Spleen (tissue), 11 donors: Measurements from ENCODE around the gene LTB. TPM values are rescaled to one million over a fixed set of nuclear protein-coding genes. Genes with fewer than 3 reads are reported as not detected.

ENCODE experiments used
- DNase-seq: peaks from one replicate; pipeline ENCODE4 v3.0.0-alpha.2; 2020
- H3K27ac ChIP-seq, 8 donors: fragments of 200-600 bp; sonication (generic) in 7 of 8; 1 replicate in 4 of 8; 2 replicates in 4 of 8; pipeline versions ENCODE4 v1.5.0 to v1.8.0; 2016 to 2021; ENCODE audit warnings: inconsistent platforms in 4 of 8, mild to moderate bottlenecking in 4 of 8, moderate library complexity in 1 of 8
- H3K27me3 ChIP-seq, 7 donors: fragments of 200-600 bp; sonication (generic) in 6 of 7; replicated peaks in 1 of 7; 1 replicate in 4 of 7; 2 replicates in 3 of 7; pipeline versions ENCODE4 v1.5.0 to v1.8.0; 2016 to 2021; ENCODE audit warnings: inconsistent platforms in 3 of 7, mild to moderate bottlenecking in 1 of 7
- H3K36me3 ChIP-seq, 6 donors: fragments of 200-600 bp; sonication (generic) in 5 of 6; 1 replicate in 4 of 6; 2 replicates in 2 of 6; pipeline versions ENCODE4 v1.5.0 to v1.8.0; 2016 to 2021; ENCODE audit warnings: inconsistent platforms in 2 of 6
- H3K4me1 ChIP-seq, 6 donors: fragments of 200-600 bp; sonication (generic) in 5 of 6; 1 replicate in 3 of 6; 2 replicates in 3 of 6; pipeline versions ENCODE4 v1.5.0 to v1.8.0; 2016 to 2021; ENCODE audit warnings: inconsistent platforms in 3 of 6
- H3K4me3 ChIP-seq, 8 donors: fragments of 200-600 bp; sonication (generic) in 7 of 8; 1 replicate in 4 of 8; 2 replicates in 4 of 8; pipeline versions ENCODE4 v1.5.0 to v1.8.0; 2016 to 2021; ENCODE audit warnings: inconsistent platforms in 4 of 8, mild to moderate bottlenecking in 4 of 8, moderate library complexity in 2 of 8
- H3K9me3 ChIP-seq, 8 donors: fragments of 200-600 bp; sonication (generic) in 7 of 8; 1 replicate in 4 of 8; 2 replicates in 4 of 8; pipeline versions ENCODE4 v1.5.0 to v1.8.0; 2016 to 2021; ENCODE audit warnings: inconsistent platforms in 4 of 8
- CTCF ChIP-seq, 11 experiments: fragments of 200-600 bp in 7 of 11; fragments of 450-650 bp in 4 of 11; sonication (generic) in 4 of 11; IDR thresholded peaks in 8 of 11; conservative IDR thresholded peaks in 3 of 11; 1 replicate in 7 of 11; 2 replicates in 4 of 11; pipeline versions ENCODE4 v1.4.0 to v1.8.0; 2016 to 2021; ENCODE audit warnings: antibody characterized with exemption in 11 of 11, inconsistent platforms in 4 of 11, mild to moderate bottlenecking in 1 of 11
- POLR2A ChIP-seq, 3 donors: fragments of 450-650 bp; IDR thresholded peaks; one replicate each; pipeline ENCODE4 v1.5.1; 2017; ENCODE audit warnings: antibody characterized with exemption in 3 of 3, mild to moderate bottlenecking in 1 of 3
- POLR2AphosphoS5 ChIP-seq, 3 donors: sonication (generic); formaldehyde crosslinking; IDR thresholded peaks; one replicate each; pipeline ENCODE4 v1.5.1; 2017; ENCODE audit warnings: antibody characterized with exemption in 3 of 3
- WGBS, 5 donors: extraction: QIAGEN DNeasy Blood & Tissue Kit in 3 of 5; methylation state at CpG; one replicate each; pipeline versions ENCODE4 v1.1.5 to v1.1.7; 2013 to 2018; 5-methylcytosine and 5-hydroxymethylcytosine counted together
- intact Hi-C: fragments of 100-400 bp; cut with DNase I; formaldehyde crosslinking; loops from one replicate; pipeline ENCODE4 v1.15.0; 2023; ENCODE audit warnings: low total_unique reads
- polyA plus RNA-seq, 3 donors: library from polyadenylated mRNA; stranded (reverse); fragments of 200-250 nt; gene quantifications; one replicate each; pipeline ENCODE4 v1.2.1, GENCODE V29; 2013
- total RNA-seq, 7 donors: library from RNA; depleted of rRNA in 3 of 7; stranded (reverse); fragments of >200 nt in 3 of 7; fragmentation: NEBNext Ultra II Directional in 4 of 7; extraction: Animal tissue kit (Norgen Biotek cat#: 25700) in 4 of 7; gene quantifications; one replicate each; pipeline versions ENCODE4 v1.1.0 to v1.2.1, GENCODE V29; 2016 to 2021
- donor health status: healthy with polysubstance abuse.
- donor health status: DM: no; HTN: no; CAD: no; lungs with moderate emphysema.
- donor health status: DM: no; HTN: no; CAD: no.
- donor health status: Bipolar disorder and iron deficiency.
- donor health status: healthy.
- donor health status: DM: no; HTN: no; CAD: no.
- donor health status: DM: yes; HTN: yes; CAD: no.

LTB gene
- total and polyA plus RNA-seq, 10 donors = 83.0 to 1,256 (median 226) TPM

GRCh38 chr6:31578184-31579118 lies 3.8 kb downstream of the LTB start:
- no peaks in the 10 kb centered on the region for H3K9me3 ChIP-seq
- peaks cover 0 to 22% (median 1%) of the 10 kb centered on the region in 6 donors for H3K36me3 ChIP-seq
- peak; percentile 32 for DNase-seq
- H3K27ac ChIP-seq = peak overlapping the region in 6 of 8 donors; percentile 82 to 98 (median 96)
- H3K27me3 ChIP-seq = no peaks in the 10 kb centered on the region
- intact Hi-C loops = no loop called here
- TF ChIP-seq POLR2AphosphoS5 (IDR thresholded peaks at IDR 0.05) = no peak
- no peak for TF ChIP-seq CTCF (IDR thresholded peaks at IDR 0.05 in 8 of 11, conservative IDR thresholded peaks at IDR 0.05 in 3 of 11)
- TF ChIP-seq POLR2A (IDR thresholded peaks at IDR 0.05) = no peak
- peak overlapping the region in 7 of 8 donors; percentile 58 to 97 (median 65) for H3K4me3 ChIP-seq
- WGBS, 5 donors = 65 to 90% (median 86%) methylated on average over 12 of the region's 12 CpGs
- peaks cover 45 to 94% (median 85%) of the 10 kb centered on the region in 6 donors for H3K4me1 ChIP-seq

- WGBS, 5 donors = 75 to 86% (median 84%) methylated on average over 3 of the region's 3 CpGs
- peaks cover 0 to 22% (median 1%) of the 10 kb centered on the region in 6 donors for H3K36me3 ChIP-seq
- no peaks in the 10 kb centered on the region for H3K27me3 ChIP-seq
- H3K4me3 ChIP-seq = peak overlapping the region in 7 of 8 donors; percentile 58 to 97 (median 65)
- peak overlapping the region in 7 of 8 donors; percentile 36 to 98 (median 91) for H3K27ac ChIP-seq
- no peaks in the 10 kb centered on the region for H3K9me3 ChIP-seq
- DNase-seq = peak; percentile 30
- intact Hi-C loops = no loop called here
- no peak for TF ChIP-seq POLR2AphosphoS5 (IDR thresholded peaks at IDR 0.05)
- no peak for TF ChIP-seq CTCF (IDR thresholded peaks at IDR 0.05 in 8 of 11, conservative IDR thresholded peaks at IDR 0.05 in 3 of 11)
- no peak for TF ChIP-seq POLR2A (IDR thresholded peaks at IDR 0.05)
- H3K4me1 ChIP-seq = peaks cover 40 to 94% (median 85%) of the 10 kb centered on the region in 6 donors
Measured at GRCh38 chr6:31577579-31577966, 4.7 kb downstream of the LTB start.

GRCh38 chr6:31576897-31577578 lies 5.2 kb downstream of the LTB start:
- no peak for TF ChIP-seq CTCF (IDR thresholded peaks at IDR 0.05 in 8 of 11, conservative IDR thresholded peaks at IDR 0.05 in 3 of 11)
- TF ChIP-seq POLR2AphosphoS5 (IDR thresholded peaks at IDR 0.05) = peak; percentile 61 to 80 (median 72)
- no peak for TF ChIP-seq POLR2A (IDR thresholded peaks at IDR 0.05)
- H3K27ac ChIP-seq = peak overlapping the region in 7 of 8 donors; percentile 36 to 98 (median 91)
- intact Hi-C loops = no loop called here
- H3K4me1 ChIP-seq = peaks cover 35 to 94% (median 80%) of the 10 kb centered on the region in 6 donors
- H3K9me3 ChIP-seq = no peaks in the 10 kb centered on the region
- peak overlapping the region; percentile 58 to 97 (median 64) for H3K4me3 ChIP-seq
- H3K27me3 ChIP-seq = no peaks in the 10 kb centered on the region
- DNase-seq = peak; percentile 88
- H3K36me3 ChIP-seq = peaks cover 0 to 22% (median 1%) of the 10 kb centered on the region in 6 donors
- 67 to 79% (median 70%) methylated on average over 19 of the region's 19 CpGs for WGBS, 5 donors
